K562 (cell line): ENCODE data around the gene ABCC5. TPM values are rescaled to one million over a fixed set of nuclear protein-coding genes. Genes with fewer than 3 reads are reported as not detected.
A peak's percentile ranks its signal among the peaks of the same experiment; 100 is the strongest.
"Not testable (repeated sequence)": the region's sequence is repeated elsewhere in the genome, so short reads cannot be mapped to it uniquely, and the experiment has no call there.

Source experiments
- ATAC-seq: fragments of 200-7000 bp; cut with Tn5 transposase; 3 replicates; pipeline ENCODE4 v1.9.1; 2020; ENCODE audit warnings: moderate library complexity
- BruUV-seq: library from RNA; stranded (reverse); fragments of 400-500 nt; replicated peaks from 2 replicates; lab custom pipeline; 2021; lab: Mats Ljungman, UMichigan
- CTCF ChIA-PET: fragments of 300-600 bp; formaldehyde crosslinking; extraction: SDS; loops from one replicate; lab custom pipeline; 2021; ENCODE audit warnings: low intra/inter-chr PET ratio; lab: Yijun Ruan, JAX
- POLR2A ChIA-PET: fragments of 300-600, 350-650 bp; sonication (Branson Sonifier 250); formaldehyde crosslinking; extraction: SDS; loops from one replicate; lab custom pipeline; 2021; ENCODE audit warnings: antibody characterized with exemption, inconsistent platforms; lab: Yijun Ruan, JAX
- DNase-seq, 4 experiments: peaks; one replicate each; pipeline versions ENCODE4 v3.0.0 to v3.0.0-alpha.2; 2011 to 2018; ENCODE audit warnings: low spot score in 3 of 4, mixed read lengths in 3 of 4; ENCODE audit errors: extremely low read depth in 1 of 4
- FAIRE-seq: peaks from 2 replicates; lab custom pipeline; 2011; peaks lifted over from hg19 to GRCh38; lab: Jason Lieb, UNC
- H2AFZ ChIP-seq: 2 replicates; pipeline ENCODE4 v1.6.0; 2011; ENCODE audit warnings: low read depth, low read length, control low read depth, inconsistent platforms
- H3K27ac ChIP-seq: fragments of 200-600 bp; 3 replicates; pipeline ENCODE4 v1.8.0; 2011; ENCODE audit warnings: low read depth, mild to moderate bottlenecking, control low read depth, inconsistent platforms, low read length, moderate library complexity, mixed read lengths; ENCODE audit errors: extremely low read depth
- H3K27me3 ChIP-seq, 2 experiments: fragments of 300-600 bp in 1 of 2; 2 replicates in 1 of 2; 3 replicates in 1 of 2; pipeline versions ENCODE4 v1.6.0 to v1.8.0; 2011; ENCODE audit warnings: inconsistent platforms in 2 of 2, low read length in 2 of 2, mild to moderate bottlenecking in 1 of 2, mixed read lengths in 1 of 2, moderate library complexity in 1 of 2; ENCODE audit not compliant: control insufficient read depth in 2 of 2, insufficient read depth in 2 of 2
- H3K36me3 ChIP-seq: fragments of 300-600 bp; 3 replicates; pipeline ENCODE4 v1.8.0; 2011; ENCODE audit warnings: mild to moderate bottlenecking, low read length, inconsistent platforms; ENCODE audit not compliant: control insufficient read depth, insufficient read depth
- H3K4me1 ChIP-seq, 2 experiments: fragments of 200-600 bp in 1 of 2; replicated peaks in 1 of 2; 2 replicates in 1 of 2; 3 replicates in 1 of 2; pipeline versions ENCODE4 v1.5.1 to v1.8.0; 2011; ENCODE audit warnings: inconsistent platforms in 2 of 2, low read length in 2 of 2, mild to moderate bottlenecking in 1 of 2, mixed read lengths in 1 of 2, moderate library complexity in 1 of 2; ENCODE audit not compliant: control insufficient read depth in 2 of 2, insufficient read depth in 2 of 2
- H3K4me2 ChIP-seq: 2 replicates; pipeline ENCODE4 v1.6.1; 2011; ENCODE audit warnings: low read length, control low read depth, inconsistent platforms, mixed read lengths; ENCODE audit not compliant: insufficient read depth
- H3K4me3 ChIP-seq: fragments of 200-600 bp; sonication (generic), shearing (Covaris generic); 2 replicates; pipeline ENCODE4 v1.5.1; 2016; ENCODE audit warnings: control low read depth, inconsistent platforms
- H3K79me2 ChIP-seq: fragments of 200-600 bp; 3 replicates; pipeline ENCODE4 v1.8.0; 2011; ENCODE audit warnings: low read length, inconsistent platforms; ENCODE audit not compliant: control insufficient read depth, insufficient read depth
- H3K9ac ChIP-seq, 2 experiments: 2 replicates each; pipeline versions ENCODE4 v1.6.0 to v1.6.1; 2011; ENCODE audit warnings: low read depth in 2 of 2, low read length in 2 of 2, control low read depth in 1 of 2, inconsistent platforms in 1 of 2, mild to moderate bottlenecking in 1 of 2, mixed read lengths in 1 of 2; ENCODE audit not compliant: insufficient read depth in 1 of 2
- H3K9me1 ChIP-seq: one replicate; pipeline ENCODE4 v1.6.0; 2011; ENCODE audit warnings: inconsistent platforms, mild to moderate bottlenecking, low read length, moderate library complexity; ENCODE audit not compliant: control insufficient read depth, insufficient read depth
- H3K9me3 ChIP-seq: replicated peaks from 2 replicates; pipeline ENCODE4 v1.5.1; 2011; ENCODE audit warnings: low read depth, low read length, inconsistent platforms; ENCODE audit not compliant: control insufficient read depth, insufficient read depth
- H4K20me1 ChIP-seq: replicated peaks from 2 replicates; pipeline ENCODE4 v1.6.1; 2011; ENCODE audit warnings: low read length, inconsistent platforms, mixed read lengths; ENCODE audit not compliant: control insufficient read depth, insufficient read depth
- CBX3 ChIP-seq, 2 experiments: IDR thresholded peaks; 1 replicate in 1 of 2; 2 replicates in 1 of 2; pipeline ENCODE4 v1.6.1; 2012; ENCODE audit warnings: inconsistent platforms in 2 of 2, low read length in 2 of 2, borderline replicate concordance in 1 of 2, control low read depth in 1 of 2
- CHD2 ChIP-seq: IDR thresholded peaks from 2 replicates; pipeline ENCODE4 v1.6.1; 2011; ENCODE audit warnings: low read depth, low read length
- EGR1 ChIP-seq: fragments of 450-650 bp; conservative IDR thresholded peaks from 2 replicates; pipeline ENCODE4 v1.6.1; 2017; ENCODE audit warnings: mild to moderate bottlenecking
- TRIM28 ChIP-seq: fragments of 450-650 bp; IDR thresholded peaks from 2 replicates; pipeline ENCODE4 v1.6.1; 2017
- YY1 ChIP-seq, 3 experiments: IDR thresholded peaks; 2 replicates each; pipeline ENCODE4 v1.6.1; 2011; ENCODE audit warnings: low read length in 2 of 3, mild to moderate bottlenecking in 2 of 3, moderate library complexity in 2 of 3, borderline replicate concordance in 1 of 3, control low read depth in 1 of 3, low read depth in 1 of 3; ENCODE audit not compliant: insufficient read depth in 3 of 3, insufficient replicate concordance in 2 of 3, control insufficient read depth in 1 of 3, insufficient read length in 1 of 3; ENCODE audit errors: extremely low read depth in 1 of 3
- ZFP36 ChIP-seq: fragments of 150-350 bp; IDR thresholded peaks from 2 replicates; pipeline ENCODE4 v1.6.1; 2018; ENCODE audit warnings: low read length, low read depth; ENCODE audit not compliant: partially characterized antibody
- ZNF146 ChIP-seq: IDR thresholded peaks from one replicate; pipeline ENCODE4 v1.6.1; 2018; ENCODE audit warnings: missing compliant biosample characterization; ENCODE audit not compliant: unreplicated experiment
- ZNF431 ChIP-seq: sonication (generic); formaldehyde crosslinking; IDR thresholded peaks from 2 replicates; pipeline ENCODE4 v1.8.0; 2022; ENCODE audit warnings: mild to moderate bottlenecking, missing genetic modification reagents
- WGBS: fragments of 100-300 bp; shearing (Covaris generic); methylation state at CpG from one replicate; pipeline ENCODE4 v1.1.6; 2016; ENCODE audit warnings: low coverage, mixed read lengths; ENCODE audit not compliant: insufficient coverage; ENCODE audit errors: missing lambda C conversion rate; 5-methylcytosine and 5-hydroxymethylcytosine counted together
- in situ Hi-C: fragments of 300-500 bp; cut with MboI; formaldehyde crosslinking; loops from 4 replicates; pipeline ENCODE4 v1.15.0; 2018; ENCODE audit warnings: inconsistent platforms, mixed read lengths
- intact Hi-C: fragments of 100-400 bp; cut with micrococcal nuclease; formaldehyde crosslinking; loops from 2 replicates; pipeline ENCODE4 v1.14.2; 2022
- polyA plus RNA-seq, 8 experiments: library from polyadenylated mRNA; depleted of rRNA in 4 of 8; stranded (reverse) in 5 of 8; unstranded in 3 of 8; fragments of >200 nt; fragmentation: Nextera tagmentation in 2 of 8; fragmentation: Illumina TruSeq in 1 of 8; extraction: Ambion mirVana in 2 of 8; extraction: Trizol in 1 of 8; gene quantifications; 2 replicates each; pipeline versions ENCODE4 v1.2.1 to v1.2.3, GENCODE V29; 2011 to 2014; ENCODE audit warnings: inconsistent platforms in 1 of 8, missing spikeins in 1 of 8
- total RNA-seq, 7 experiments: library from RNA; depleted of rRNA in 6 of 7; stranded (reverse); fragments of >200 nt in 6 of 7; fragmentation: Illumina TruSeq in 2 of 7; extraction: Trizol in 2 of 7; gene quantifications; 2 replicates each; pipeline versions ENCODE4 v1.2.1 to v1.2.3, GENCODE V29; 2011 to 2021; ENCODE audit warnings: low replicate concordance in 1 of 7

ABCC5 gene
- total and polyA plus RNA-seq, 9 of the 15 experiments (the other 6 are each of a cell fraction or from before 2014, with no cell fraction given) = 22.0 to 53.0 (median 41.9) TPM

DNA sequence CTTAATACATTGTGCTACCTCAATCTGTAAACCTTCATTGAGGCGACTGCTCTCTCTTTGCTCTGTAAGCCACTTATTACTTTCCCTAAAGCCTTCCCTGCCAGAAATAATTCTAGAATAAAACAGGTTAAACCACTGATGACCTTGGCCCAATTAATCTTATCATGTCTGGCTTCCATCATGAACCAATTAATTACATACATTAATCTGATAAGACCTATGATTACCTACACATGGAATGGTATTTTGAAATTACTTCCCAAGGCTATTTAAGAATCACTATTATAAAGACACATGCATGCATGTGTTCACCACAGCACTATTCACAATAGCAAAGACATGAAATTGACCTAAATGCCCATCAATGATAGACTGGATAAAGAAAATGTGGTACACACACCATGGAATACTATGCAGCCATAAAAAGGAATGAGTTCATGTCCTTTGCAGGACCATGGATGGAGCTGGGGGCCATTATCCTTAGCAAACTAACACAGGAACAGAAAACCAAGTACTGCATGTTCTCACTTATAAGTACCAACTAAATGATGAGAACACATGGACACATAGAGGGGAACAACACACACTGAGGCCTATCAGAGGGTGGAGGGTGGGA lies 10.7 kb upstream of the ABCC5 start:
- H2AFZ ChIP-seq, H3K4me2 ChIP-seq, H3K27ac ChIP-seq, H3K9me3 ChIP-seq, H3K9ac ChIP-seq, H3K4me1 ChIP-seq, in situ Hi-C loops, H3K9me1 ChIP-seq, H4K20me1 ChIP-seq, FAIRE-seq, H3K27me3 ChIP-seq, H3K79me2 ChIP-seq, H3K4me3 ChIP-seq, DNase-seq, intact Hi-C loops, ATAC-seq, H3K36me3 ChIP-seq, BruUV-seq: not testable (repeated sequence)
- WGBS = 54% methylated on average over 1 of the region's 1 CpG
- ChIA-PET CTCF (interaction anchor here (0.6 kb wide), 1 partner anchor 117 kb away, joined by 3 read pairs; no protein-coding TSS in a partner anchor), POLR2A (interaction anchor here (0.5 kb wide), 1 partner anchor 141 kb away, joined by 3 read pairs; no protein-coding TSS in a partner anchor)
- TF ChIP-seq ZNF146 = peak; percentile 75

DNA sequence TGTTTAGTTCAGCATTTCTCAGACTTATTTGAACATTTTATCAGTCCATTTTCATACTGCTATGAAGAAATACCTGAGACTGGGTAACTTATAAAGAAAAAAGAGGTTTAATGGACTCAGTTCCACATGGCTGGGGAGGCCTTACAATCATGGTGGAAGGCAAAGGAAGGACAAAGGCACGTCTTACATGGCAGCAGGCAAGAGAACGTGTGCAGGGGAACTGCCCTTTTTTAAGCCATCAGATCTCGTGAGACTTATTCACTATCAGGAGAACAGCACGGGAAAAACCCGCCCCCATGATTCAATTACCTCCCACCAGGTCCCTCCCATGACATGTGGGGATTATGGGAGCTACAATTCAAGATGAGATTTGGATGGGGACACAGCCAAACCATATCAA lies 7.6 kb upstream of the ABCC5 start:
- CTCF ChIA-PET, in situ Hi-C loops, H3K4me3 ChIP-seq, H2AFZ ChIP-seq, intact Hi-C loops, H3K27ac ChIP-seq, FAIRE-seq, H3K9me1 ChIP-seq, H3K9me3 ChIP-seq, H3K27me3 ChIP-seq, H3K79me2 ChIP-seq, POLR2A ChIA-PET, H4K20me1 ChIP-seq, H3K4me1 ChIP-seq, BruUV-seq, H3K4me2 ChIP-seq, ATAC-seq, H3K9ac ChIP-seq, H3K36me3 ChIP-seq: not testable (repeated sequence)
- peak in 1 of 4 experiments; percentile 18 for DNase-seq
- 26% methylated on average over 5 of the region's 5 CpGs for whole genome bisulfite sequencing
- TF ChIP-seq EGR1 = 0 out of 2 replicates have a peak, but pooled peaks have one; percentile 3
- peak in 1 of 3 experiments; percentile 26 for TF ChIP-seq YY1 (IDR thresholded peaks at IDR 0.05; ENCODE audit: borderline replicate concordance in 1 of 3, control insufficient read depth in 1 of 3, extremely low read depth in 1 of 3, insufficient read depth in 3 of 3, insufficient read length in 1 of 3, insufficient replicate concordance in 2 of 3, low read depth in 1 of 3, low read length in 2 of 3)
- TF ChIP-seq CHD2 = peak; percentile 49; the same call in 1 of the 2 replicates
- peak; percentile 54; the same call in 1 of the 2 replicates for TF ChIP-seq ZNF431 (CRISPR knock-in tag)
- 0 out of 3 replicates have a peak, but pooled peaks of 1 of the 2 experiments have one; percentile 35 for TF ChIP-seq CBX3 (IDR thresholded peaks at IDR 0.05; ENCODE audit: borderline replicate concordance in 1 of 2, low read length in 2 of 2)
- peak; percentile 58 for TF ChIP-seq ZFP36
- TF ChIP-seq TRIM28 = 0 out of 2 replicates have a peak, but pooled peaks have one; percentile 43
